Midbrain (tissue), 1 donor: ENCODE data around the gene ATP8A2.

ENCODE experiments used
- DNase-seq: peaks from one replicate; lab custom pipeline; 2025; lab: John Stamatoyannopoulos, UW

Gene ATP8A2

GRCh38 chr13:26074706-26075105, 702.9 kb downstream of the ATP8A2 start:
- no peak for DNase-seq
